HG02973 (cell line): ENCODE measurements around the gene RAB11FIP3.
"Not testable (repeated sequence)": the region's sequence is repeated elsewhere in the genome, so short reads cannot be mapped to it uniquely, and the experiment has no call there.

Experiments
- ATAC-seq: cut with Tn5 transposase; IDR thresholded peaks from one replicate; pipeline ENCODE4 v1.9.1; 2021; ENCODE audit warnings: moderate library complexity; ENCODE audit not compliant: unreplicated experiment

RAB11FIP3 gene

DNA sequence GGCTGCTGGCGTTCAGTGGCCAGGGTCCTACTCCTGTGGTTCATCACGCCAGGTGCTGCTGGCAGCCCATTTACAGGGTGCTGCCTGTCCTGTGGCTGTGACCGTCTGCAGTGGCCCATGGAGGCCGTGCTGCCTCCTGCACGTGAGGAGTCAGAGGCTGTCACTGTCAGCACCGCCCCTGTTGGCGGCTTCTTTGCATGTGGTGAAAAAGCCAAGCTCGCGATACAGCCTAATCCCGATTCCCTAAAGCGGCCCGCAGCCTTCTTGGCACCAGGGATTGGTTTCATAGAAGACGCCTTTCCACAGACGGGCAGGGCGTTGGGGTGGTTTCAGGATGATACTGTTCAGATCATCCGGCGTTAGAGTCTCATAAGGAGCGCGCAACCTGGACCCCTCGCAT lies 35.3 kb downstream of the RAB11FIP3 start:
- ATAC-seq: no peak

DNA sequence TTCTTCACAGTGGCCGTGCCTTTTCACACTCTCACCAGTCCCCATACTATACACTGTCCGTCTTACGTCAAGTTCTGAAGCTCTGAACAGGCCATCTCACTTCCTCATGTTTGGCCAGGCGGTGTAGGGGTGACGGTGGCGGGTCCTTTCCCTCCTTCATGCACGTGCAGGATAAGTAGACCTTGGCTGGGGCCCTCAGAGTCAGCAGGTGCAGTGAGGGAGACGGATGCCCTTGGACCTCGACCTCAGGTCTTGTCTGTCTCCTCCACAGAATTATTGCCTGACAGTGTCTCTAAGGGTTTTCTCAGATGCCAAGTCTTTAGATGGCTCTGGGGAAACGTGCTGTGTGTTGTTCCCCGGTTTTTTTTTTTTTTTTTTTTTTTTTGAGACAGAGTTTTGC lies 37.6 kb downstream of the RAB11FIP3 start:
- ATAC-seq: no peak

DNA sequence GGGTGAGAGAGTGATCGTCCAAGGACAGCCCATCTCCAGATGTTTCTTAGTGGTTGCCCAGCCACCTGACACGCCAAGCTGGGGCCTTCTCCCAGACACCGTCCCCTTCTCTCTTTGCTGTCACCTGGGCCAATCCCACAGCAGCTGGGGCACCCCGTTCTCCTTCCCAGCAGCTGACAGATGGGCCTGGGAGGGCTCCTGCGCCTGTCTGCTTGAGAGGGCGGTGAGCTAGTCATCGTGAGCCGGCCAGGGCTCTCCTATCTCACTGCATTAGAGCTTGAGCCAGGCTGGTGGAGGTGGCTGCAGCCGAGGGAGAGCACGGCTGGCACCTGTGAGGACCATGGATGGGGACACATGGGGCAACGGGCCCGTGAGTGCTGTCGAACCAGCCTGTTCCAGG lies 41.2 kb downstream of the RAB11FIP3 start:
- no peak for ATAC-seq

DNA sequence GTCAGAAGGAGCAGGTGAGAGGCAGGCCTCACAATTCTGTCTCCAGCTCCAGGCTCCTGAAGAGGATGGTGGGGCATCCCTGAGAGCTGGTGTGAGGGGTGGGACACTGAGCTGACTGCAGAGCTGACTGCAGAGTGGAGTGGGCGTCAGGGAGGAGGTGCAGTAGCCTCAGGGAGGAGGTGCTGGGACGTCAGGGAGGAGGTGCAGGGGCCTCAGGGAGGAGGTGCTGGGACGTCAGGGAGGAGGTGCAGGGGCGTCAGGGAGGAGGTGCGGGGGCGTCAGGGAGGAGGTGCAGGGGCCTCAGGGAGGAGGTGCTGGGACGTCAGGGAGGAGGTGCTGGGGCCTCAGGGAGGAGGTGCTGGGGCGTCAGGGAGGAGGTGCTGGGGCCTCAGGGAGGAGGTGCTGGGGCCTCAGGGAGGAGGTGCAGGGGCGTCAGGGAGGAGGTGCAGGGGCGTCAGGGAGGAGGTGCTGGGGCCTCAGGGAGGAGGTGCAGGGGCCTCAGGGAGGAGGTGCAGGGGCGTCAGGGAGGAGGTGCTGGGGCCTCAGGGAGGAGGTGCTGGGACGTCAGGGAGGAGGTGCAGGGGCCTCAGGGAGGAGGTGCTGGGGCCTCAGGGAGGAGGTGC lies 41.9 kb downstream of the RAB11FIP3 start:
- not testable (repeated sequence) for ATAC-seq

DNA sequence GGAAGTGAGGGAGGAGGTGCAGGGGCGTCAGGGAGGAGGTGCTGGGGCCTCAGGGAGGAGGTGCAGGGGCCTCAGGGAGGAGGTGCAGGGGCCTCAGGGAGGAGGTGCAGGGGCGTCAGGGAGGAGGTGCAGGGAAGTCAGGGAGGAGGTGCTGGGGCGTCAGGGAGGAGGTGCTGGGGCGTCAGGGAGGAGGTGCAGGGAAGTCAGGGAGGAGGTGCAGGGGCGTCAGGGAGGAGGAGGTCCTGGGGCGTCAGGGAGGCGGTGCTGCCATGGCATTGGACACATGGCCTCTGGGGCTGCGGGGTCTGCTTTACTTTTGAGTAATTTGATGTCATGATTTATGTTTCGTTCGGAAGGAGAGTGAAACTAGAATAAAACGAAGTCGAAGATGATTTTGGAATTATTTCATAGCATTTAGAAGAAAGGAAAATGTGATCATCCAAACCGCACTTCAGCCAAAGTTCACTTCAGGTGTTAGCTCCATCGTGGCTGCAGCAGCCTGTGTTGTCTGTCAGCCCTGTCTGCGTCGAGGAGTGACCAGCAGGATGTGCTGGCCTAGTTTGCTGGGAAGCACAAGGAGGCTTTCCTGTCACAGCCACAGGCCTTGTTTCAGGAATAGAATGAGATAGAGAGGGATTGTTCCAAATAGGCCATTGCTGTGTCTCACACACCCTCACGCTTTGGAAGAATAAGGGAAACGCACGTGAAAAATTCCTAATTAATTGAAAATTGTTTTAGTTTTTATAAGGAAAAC lies 42.8 kb downstream of the RAB11FIP3 start:
- ATAC-seq: no peak

DNA sequence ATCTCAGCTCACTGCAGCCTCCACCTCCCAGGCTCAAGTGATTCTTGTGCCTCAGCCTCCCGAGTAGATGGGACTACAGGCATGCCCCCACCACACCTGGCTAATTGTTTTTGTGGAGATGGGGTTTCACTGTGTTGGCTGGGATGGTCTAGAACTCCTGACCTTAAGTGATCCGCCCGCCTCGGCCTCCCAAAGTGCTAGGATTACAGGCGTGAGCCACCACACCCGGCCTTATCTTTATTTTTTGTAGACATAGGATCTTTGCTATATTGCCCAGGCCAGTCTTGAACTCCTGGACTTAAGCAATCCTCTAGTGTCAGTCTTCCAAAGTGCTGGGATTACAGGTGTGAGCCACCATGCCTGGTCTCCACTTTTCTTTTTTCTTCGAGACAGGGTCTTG lies 44.0 kb downstream of the RAB11FIP3 start:
- not testable (repeated sequence) for ATAC-seq

DNA sequence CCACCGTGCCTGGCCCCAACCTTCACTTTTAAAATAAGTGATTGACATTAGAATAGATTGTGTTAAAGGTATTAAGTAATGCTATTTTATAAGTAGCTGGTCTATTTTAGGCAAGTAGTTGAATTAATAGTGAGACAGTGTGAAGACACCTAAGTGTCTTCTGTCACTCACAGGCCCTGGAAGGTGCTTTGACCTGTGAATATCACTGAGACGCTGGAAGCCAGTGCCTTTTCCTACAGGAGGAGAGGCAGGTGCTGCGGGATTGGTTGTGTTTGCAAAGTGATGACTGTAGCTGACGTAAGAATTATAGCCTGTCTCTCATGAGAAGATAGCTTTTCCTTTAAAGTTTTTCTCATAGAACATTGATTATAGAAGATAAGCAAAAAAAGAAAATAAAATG lies 45.0 kb downstream of the RAB11FIP3 start:
- no peak for ATAC-seq

DNA sequence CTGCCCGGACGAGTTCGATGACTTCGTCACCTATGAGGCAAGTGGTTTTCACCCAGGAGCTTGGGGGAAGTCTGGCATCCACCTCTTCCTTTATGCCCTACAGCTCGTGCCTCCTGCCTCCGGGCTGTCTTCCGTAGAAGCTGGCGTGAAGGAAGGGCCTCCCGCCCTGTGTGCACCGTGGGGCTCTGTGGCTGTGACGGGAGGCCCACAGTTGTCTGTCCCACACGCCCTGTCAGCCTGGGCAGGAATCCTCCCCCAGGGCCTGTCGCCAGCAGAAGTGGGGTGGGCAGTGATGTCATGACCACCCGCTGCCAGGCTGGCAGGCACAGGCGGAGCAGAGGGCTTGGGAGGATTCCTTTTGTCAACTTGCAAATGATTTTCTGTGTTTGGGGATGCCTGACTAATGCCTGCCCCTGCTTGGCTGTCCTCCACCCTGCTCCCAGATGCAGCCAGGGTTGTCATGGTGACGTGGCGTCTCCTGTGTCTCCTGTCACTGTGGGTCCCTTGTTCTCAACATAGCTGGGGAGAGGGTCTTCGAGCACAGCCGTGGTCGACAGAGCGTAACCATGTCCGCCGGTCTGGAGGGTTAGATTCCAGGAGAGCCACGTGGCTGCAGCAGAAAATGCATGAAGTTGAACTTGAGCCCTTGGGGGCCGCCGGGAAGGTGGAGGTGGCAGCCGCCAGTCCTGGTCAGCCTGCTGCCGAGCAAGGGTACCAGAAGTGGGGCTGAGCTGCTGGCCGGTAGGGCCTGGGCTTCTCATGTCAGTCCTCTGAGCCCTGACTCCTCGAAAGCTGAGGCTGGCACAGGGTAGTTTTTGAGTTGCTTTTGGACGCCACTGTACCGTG lies 46.1 kb downstream of the RAB11FIP3 start:
- ATAC-seq: no peak

DNA sequence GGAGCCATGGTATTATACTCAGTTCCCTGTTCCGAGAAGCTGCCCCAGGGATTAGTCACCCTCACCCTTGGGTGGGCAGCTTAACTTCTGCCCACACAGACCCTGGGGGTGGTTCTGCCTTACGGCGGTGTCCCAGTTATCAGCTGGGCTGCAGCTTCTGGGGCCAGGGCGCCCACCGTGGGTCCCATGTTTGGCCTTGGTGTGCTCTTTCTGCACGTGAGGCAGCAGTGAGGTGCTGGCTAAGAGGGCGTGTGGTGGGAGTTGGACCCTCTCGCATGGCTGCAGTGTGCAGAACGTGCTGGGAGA lies 46.7 kb downstream of the RAB11FIP3 start:
- no peak for ATAC-seq

DNA sequence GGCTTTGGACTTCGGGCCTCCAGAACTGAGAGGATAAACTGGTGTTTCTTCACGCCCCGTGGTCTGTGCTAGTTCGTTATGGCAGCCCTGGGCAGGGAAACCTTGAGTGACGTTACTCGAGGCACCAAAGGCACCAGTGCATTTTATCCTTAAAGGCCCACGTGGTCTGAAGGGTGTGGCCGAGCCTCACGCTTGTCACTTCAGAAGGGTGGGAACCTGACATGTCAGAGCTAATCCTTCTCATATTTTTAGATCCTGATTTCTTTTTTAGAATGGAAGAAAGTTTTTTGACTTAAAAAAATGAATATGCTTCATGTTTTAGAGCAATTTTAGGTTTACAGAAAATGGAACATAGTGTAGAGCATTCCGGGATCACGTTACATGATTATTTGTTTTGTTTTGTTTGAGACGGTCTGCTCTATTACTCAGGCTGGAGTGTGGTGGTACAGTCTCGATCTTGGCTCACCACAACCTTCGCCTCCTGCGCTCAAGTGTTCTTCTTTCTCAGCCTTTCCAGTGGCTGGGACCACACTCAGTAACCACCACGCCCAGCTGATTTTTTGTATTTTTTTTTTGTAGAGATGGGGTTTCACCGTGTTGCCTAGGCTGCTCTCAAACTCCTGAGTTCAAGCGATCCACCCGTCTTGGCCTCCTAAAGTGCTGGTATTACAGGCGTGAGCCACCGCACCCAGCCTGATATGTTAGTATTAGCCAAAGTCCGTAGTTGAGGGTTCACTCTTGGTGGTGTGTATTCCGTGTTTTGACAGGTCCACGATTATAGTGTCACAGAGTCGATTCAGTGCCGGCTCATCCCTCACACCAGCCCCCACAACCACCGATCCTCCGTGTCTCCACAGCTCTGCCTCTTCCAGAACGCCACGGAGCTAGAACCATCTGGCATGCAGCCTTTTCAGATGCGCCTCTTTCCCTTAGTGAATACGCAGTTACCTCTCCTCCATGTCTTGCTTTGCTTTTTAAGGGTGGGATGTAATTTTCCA lies 47.9 kb downstream of the RAB11FIP3 start:
- ATAC-seq: no peak

DNA sequence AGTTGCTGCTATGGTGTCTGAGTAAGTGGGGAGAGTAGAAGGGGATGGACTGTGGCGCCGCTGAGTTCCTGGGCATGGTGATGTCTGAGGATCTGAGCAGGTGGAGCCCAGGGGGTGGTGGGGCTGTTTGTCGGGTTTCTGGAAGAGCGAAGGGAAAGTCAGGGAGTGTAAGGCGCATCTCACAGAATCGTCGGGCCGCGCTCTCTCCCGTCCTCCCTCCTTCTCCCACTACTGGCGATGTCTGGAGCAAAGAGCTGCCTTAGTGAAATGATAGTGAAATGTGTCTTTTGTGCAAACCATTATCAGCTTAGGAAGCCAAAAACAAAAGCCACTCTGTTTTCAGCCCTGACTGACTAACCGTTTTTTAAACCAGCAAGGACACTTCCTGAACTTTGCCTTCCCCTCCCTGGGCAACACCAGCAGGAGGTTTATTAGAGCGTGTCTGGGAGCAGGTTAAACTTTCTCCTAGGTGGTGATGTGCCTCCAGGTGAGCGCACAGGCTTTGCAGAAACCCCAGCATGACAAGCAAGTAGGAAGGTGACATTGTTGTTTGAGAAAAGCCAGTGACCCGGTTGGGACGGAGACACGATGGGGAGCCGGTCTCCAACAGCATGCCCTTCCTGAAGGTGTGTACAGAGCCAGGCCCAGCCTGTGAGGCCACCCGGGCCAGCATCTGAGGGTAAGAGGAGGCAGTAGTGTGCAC lies 49.1 kb downstream of the RAB11FIP3 start:
- no peak for ATAC-seq

DNA sequence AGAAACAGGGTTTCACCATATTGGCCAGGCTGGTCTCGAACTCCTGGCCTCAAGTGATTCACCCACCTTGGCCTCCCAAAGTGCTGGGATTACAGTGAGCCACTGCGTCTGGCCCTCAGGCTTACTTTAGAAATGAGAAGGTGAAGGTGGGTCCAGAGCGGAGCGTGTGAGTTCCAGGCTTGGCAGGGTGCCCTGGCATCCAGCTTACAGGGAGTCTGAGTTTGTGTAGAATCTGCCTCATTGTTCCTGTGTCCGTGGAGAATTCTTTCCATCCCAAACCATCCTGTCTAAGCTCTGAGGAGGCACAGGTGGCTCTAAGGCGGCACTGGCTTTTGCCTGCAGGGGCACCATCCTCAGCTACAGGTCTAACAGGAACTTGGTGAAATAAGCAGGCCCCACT lies 50.6 kb downstream of the RAB11FIP3 start:
- no peak for ATAC-seq

DNA sequence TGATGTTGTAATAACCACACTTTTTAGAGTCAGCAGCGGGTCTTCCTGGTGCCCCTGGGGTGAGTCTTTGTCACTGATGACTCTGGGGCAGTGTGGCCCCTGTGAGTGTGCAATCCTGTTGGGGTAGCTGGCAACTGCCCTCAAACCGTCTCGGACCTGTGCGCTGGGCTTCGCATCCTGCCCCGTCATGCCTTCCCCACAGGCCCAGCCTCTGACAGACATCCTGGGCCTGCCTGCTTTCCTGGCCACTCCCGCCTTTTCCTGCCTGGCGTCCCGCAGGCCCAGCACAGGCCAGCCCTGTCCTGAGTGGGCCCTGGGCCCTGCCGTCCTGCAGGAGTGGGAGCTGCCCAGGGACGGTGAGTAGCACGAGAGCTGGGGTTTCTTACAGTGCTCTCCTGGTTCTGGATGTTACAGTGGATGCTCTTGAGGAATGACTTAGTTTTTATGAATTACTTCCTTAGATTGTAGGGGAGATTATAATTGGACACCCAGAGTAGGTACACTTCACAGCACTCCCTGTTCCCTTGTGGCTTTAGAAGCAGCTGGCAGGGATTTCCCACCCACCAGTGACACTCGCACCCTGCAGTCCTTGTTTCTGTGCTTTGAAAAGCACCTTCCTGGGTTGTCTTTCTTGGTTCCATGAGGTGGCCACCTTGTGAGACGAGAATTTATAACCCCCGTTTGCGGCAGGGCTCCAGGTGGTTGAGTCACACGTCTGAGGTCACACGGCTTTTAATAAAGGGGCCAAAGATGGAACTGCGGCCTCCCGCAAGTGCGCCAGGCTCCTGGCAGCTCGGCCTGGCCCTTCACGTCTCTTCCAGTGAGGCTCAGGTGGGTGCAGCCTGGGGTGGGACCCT lies 52.1 kb downstream of the RAB11FIP3 start:
- ATAC-seq: no peak

DNA sequence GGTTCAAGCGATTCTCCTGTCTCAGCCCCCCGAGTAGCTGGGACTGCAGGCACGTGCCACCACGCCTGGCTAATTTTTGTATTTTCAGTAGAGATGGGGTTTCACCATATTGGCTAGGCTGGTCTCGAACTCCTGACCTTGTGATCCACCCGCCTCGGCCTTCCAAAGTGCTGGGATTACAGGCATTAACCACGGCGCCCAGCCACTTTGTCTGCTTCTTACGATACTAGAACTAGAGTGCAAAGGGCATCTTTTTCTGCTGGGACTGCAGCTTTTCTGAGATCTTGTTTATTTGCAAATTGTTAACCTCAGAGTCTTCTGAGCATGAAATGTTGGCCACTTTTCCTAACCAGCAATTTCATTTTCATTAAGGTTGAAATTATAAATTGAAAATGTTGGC lies 52.8 kb downstream of the RAB11FIP3 start:
- not testable (repeated sequence) for ATAC-seq

DNA sequence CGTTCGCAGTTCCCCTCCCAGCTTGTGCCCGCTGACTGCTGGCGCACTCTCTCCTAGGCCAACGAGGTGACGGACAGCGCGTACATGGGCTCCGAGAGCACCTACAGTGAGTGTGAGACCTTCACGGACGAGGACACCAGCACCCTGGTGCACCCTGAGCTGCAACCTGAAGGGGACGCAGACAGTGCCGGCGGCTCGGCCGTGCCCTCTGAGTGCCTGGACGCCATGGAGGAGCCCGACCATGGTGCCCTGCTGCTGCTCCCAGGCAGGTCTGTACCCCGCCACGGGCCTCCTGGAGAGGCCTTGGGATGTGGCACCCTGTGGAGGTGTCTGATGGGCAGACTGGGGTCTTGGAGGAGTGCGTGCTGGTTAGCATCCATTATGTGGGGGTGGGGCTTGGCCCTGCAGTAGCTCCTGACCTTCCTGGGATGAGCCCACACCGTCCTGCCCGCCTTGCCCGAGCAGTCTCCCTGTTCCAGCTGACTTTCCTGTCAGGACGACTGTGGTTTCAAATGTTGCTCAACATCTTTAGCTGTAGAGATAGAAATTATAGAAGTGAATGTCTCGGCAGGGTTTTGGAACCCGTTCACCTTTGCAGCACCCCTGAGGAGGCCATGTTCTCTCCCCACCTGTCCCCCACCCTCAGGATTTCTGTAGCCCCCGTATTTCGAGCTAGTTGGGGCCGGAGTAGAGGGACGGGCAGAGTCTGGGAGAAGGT lies 57.2 kb downstream of the RAB11FIP3 start:
- ATAC-seq: no peak

DNA sequence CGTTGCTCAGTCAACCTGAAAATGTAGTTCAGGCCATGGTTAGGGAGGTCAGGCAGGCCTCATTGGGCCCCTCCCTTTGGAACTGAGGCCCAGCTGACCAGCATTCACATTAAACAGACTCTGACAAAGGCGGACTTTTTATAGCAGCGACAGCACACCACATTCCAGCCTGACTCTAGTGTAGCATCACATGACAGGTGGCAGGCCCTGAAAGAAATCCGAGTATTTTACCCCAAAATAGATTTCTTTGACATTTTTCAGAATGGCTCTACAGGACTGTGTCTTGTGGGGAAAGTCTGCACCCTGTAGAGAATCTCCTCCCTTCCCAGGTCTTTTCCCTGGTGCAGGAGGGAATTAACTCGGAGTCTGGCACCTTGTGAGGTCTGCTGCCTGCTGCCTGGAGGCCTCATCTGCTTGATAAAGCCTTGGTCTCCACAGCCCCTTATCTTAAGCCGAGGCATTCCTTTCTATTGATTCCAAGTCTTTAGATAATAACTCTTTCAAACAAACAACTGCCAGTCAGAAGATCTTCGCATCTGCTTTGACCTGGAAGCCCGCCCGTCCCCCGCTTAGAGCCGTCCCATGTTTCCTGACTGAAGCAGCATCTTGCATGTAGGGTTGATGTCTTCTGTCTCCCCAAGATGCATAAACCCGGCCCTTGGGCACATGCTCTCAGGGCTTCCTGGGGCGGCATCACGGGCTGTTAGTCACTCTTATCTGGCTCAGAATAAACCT lies 58.1 kb downstream of the RAB11FIP3 start:
- ATAC-seq: no peak

DNA sequence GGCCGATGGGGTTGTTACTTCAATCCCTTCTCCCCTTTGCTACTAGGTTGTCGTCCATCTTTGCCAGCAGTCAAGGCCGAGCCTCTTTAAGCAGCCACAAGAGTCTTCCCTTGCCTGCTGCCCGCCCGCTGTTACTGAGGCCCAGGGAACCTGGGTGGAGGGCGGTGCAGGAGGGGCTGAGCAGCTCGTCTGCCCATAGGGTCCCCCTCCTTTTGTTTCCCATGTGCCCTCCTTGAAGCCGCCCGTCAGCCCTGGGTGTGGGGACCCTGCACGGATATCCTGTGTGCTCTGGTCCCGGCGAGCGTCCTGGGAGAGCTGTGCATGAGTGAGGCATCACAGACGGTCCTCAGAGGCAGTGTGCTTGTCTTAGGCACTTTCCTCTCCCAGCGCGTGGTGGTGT lies 64.2 kb downstream of the RAB11FIP3 start:
- no peak for ATAC-seq

DNA sequence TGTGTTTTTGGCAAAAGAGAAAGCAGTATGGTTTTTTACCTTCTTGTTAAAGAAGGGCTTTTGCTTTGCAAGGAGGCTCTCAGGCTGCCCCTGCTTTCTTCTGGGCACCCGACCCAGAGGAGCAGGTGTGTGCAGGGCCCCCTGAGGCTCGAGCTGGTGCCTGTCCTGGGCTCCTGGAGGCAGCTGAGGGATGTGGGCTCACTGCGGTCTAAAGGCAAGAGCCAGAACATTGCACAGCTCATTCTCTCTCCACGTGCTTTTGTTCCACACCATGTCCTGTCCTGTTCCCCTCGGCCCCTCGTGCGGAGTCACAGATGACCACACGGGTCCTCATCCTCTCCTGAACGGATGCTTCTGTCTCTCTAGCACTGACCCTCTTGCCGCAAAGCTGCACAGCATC lies 65.3 kb downstream of the RAB11FIP3 start:
- no peak for ATAC-seq
